ENCODE results near the gene PPHLN1.

Gene PPHLN1

GRCh38 chr12:42285431-42285830 lies 40.5 kb upstream of the PPHLN1 start:
- TF ChIP-seq TAF1 (IDR thresholded peaks at IDR 0.05; ENCODE audit: borderline replicate concordance, insufficient read depth, low read length) (no peak), SIN3A (IDR thresholded peaks at IDR 0.05; ENCODE audit: borderline replicate concordance, insufficient read depth, low read length) (no peak), POLR2AphosphoS5 (IDR thresholded peaks at IDR 0.05; ENCODE audit: low read depth, low read length) (no peak)

- TF ChIP-seq REST (IDR thresholded peaks at IDR 0.05; ENCODE audit: insufficient read depth in 1 of 2, low read depth in 2 of 2, low read length in 2 of 2) (no peak), SIN3A (IDR thresholded peaks at IDR 0.05; ENCODE audit: borderline replicate concordance, insufficient read depth, low read length) (no peak), POLR2AphosphoS5 (IDR thresholded peaks at IDR 0.05; ENCODE audit: low read depth, low read length) (no peak), TAF1 (IDR thresholded peaks at IDR 0.05; ENCODE audit: borderline replicate concordance, insufficient read depth, low read length) (no peak), FOXP2 (optimal IDR thresholded peaks at IDR 0.05; ENCODE audit: borderline replicate concordance, extremely low read depth, extremely low read length, insufficient read depth) (no peak)
These were observed 39.2 kb upstream of the PPHLN1 start for GRCh38 chr12:42286741-42287140.

- TF ChIP-seq POLR2AphosphoS5 (IDR thresholded peaks at IDR 0.05; ENCODE audit: low read depth, low read length) (no peak), TAF1 (IDR thresholded peaks at IDR 0.05; ENCODE audit: borderline replicate concordance, insufficient read depth, low read length) (no peak), REST (IDR thresholded peaks at IDR 0.05; ENCODE audit: insufficient read depth in 1 of 2, low read depth in 2 of 2, low read length in 2 of 2) (no peak), FOXP2 (optimal IDR thresholded peaks at IDR 0.05; ENCODE audit: borderline replicate concordance, extremely low read depth, extremely low read length, insufficient read depth) (no peak), SIN3A (IDR thresholded peaks at IDR 0.05; ENCODE audit: borderline replicate concordance, insufficient read depth, low read length) (no peak)
These were observed 37.4 kb upstream of the PPHLN1 start for GRCh38 chr12:42288544-42288943.

- TF ChIP-seq TAF1 (IDR thresholded peaks at IDR 0.05; ENCODE audit: borderline replicate concordance, insufficient read depth, low read length) (no peak), FOXP2 (optimal IDR thresholded peaks at IDR 0.05; ENCODE audit: borderline replicate concordance, extremely low read depth, extremely low read length, insufficient read depth) (no peak), SIN3A (IDR thresholded peaks at IDR 0.05; ENCODE audit: borderline replicate concordance, insufficient read depth, low read length) (no peak), POLR2AphosphoS5 (IDR thresholded peaks at IDR 0.05; ENCODE audit: low read depth, low read length) (no peak)
These were observed 34.3 kb upstream of the PPHLN1 start for GRCh38 chr12:42291680-42292079.

GRCh38 chr12:42296503-42297109 lies 29.4 kb upstream of the PPHLN1 start:
- no peak for TF ChIP-seq SIN3A (IDR thresholded peaks at IDR 0.05; ENCODE audit: borderline replicate concordance, insufficient read depth, low read length)

- TF ChIP-seq TAF1 (IDR thresholded peaks at IDR 0.05; ENCODE audit: borderline replicate concordance, insufficient read depth, low read length), result no peak
- no peak for TF ChIP-seq REST (IDR thresholded peaks at IDR 0.05; ENCODE audit: insufficient read depth in 1 of 2, low read depth in 2 of 2, low read length in 2 of 2)
These were observed 27.1 kb upstream of the PPHLN1 start for GRCh38 chr12:42298887-42299286.

All from PFSK-1 (cell line).